SK-N-SH treated with all-trans-retinoic acid at 6 μM for 48 hours (cell line): ENCODE results near the gene ZCCHC9.

Experiments
- ESRRG ChIP-seq: fragments of 250-450 bp; sonication (Bioruptor Pico); IDR thresholded peaks from 2 replicates; pipeline ENCODE4 v1.6.1; 2021; ENCODE audit warnings: mild to moderate bottlenecking
- ZNF8 ChIP-seq: fragments of 450-650 bp; formaldehyde crosslinking; IDR thresholded peaks from 2 replicates; pipeline ENCODE4 v1.5.0; 2020; ENCODE audit warnings: mild to moderate bottlenecking, moderate library complexity
- TF ChIP-seq, protein P1 (sequence below): fragments of 250-450 bp; sonication (Bioruptor Pico); IDR thresholded peaks from 2 replicates; pipeline ENCODE4 v1.5.1; 2020; ENCODE audit warnings: low read depth, mild to moderate bottlenecking, moderate library complexity

DNA sequence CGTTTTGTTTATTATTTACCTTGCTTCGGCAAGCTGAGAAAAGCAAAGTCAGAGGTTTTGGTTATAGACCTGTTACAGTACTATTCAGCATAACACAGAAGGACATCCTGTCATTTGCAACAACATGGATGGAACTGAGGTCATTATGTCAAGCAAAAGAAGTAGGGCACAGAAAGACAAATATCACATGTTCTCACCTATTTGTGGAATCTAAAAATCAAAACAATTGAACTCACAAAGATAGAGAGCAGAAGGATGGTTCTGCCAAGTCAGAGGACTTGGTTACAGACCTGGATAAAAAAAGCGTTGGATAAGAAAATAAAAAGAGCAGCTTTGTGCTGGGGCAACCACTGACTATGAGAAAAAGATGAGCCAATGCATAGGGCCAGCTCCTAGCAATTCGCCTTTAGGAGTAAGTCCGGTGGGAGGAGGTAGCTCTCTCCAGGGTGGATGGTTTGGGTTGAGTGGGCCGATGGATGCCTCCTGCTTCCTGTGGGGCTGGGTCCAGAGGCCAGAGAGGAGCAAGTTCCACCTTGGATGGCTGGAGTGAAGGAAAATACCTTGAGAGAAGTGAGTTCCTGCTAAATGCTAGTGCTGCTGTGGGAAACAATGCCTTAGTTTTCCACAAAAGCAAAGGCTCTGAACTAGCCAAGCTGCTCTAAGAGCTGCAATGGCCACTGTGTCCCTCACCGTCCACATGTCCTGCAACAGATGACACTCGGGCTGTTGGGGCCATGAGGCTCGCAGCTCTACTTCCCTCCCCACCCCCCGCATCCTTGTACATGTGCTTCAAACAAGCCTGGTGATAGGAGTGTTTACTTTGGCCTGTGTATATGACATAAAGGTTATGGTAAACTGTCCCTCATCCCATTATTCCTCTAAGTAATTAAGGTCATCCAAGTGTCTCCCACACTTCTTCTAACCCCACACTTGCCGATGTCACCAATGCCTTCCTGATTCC lies 54.2 kb downstream of the ZCCHC9 start:
- no peak for TF ChIP-seq ESRRG (CRISPR knock-in tag)
- TF ChIP-seq, protein P1, sequence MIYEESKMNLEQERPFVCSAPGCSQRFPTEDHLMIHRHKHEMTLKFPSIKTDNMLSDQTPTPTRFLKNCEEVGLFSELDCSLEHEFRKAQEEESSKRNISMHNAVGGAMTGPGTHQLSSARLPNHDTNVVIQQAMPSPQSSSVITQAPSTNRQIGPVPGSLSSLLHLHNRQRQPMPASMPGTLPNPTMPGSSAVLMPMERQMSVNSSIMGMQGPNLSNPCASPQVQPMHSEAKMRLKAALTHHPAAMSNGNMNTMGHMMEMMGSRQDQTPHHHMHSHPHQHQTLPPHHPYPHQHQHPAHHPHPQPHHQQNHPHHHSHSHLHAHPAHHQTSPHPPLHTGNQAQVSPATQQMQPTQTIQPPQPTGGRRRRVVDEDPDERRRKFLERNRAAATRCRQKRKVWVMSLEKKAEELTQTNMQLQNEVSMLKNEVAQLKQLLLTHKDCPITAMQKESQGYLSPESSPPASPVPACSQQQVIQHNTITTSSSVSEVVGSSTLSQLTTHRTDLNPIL: no peak
- TF ChIP-seq ZNF8 (CRISPR knock-in tag): no peak
